Memory B cell (primary cell): Measurements from ENCODE around the gene ZNF79.
A peak's percentile ranks its signal among the peaks of the same experiment; 100 is the strongest.
"Not testable (repeated sequence)": the region's sequence is repeated elsewhere in the genome, so short reads cannot be mapped to it uniquely, and the experiment has no call there.

ENCODE experiments used
- ATAC-seq: fragments of 150-1000 bp; cut with Tn5 transposase; 2 replicates; pipeline ENCODE4 v1.10.0; 2021; ENCODE audit warnings: low read depth, mild to moderate bottlenecking, moderate library complexity
- DNase-seq, 2 donors: peaks; one replicate each; pipeline ENCODE4 v3.0.0; 2022; ENCODE audit warnings: low spot score in 2 of 2
- H3K27ac Mint-ChIP-seq: one replicate; pipeline ENCODE4 v1.8.0; 2022; ENCODE audit warnings: mild to moderate bottlenecking, moderate library complexity, mixed read lengths
- H3K27me3 Mint-ChIP-seq: one replicate; pipeline ENCODE4 v1.8.0; 2022; ENCODE audit warnings: mixed read lengths
- H3K36me3 Mint-ChIP-seq: one replicate; pipeline ENCODE4 v1.8.0; 2022; ENCODE audit warnings: mild to moderate bottlenecking, mixed read lengths
- H3K4me1 Mint-ChIP-seq: one replicate; pipeline ENCODE4 v1.8.0; 2022; ENCODE audit warnings: mixed read lengths
- H3K4me3 Mint-ChIP-seq: one replicate; pipeline ENCODE4 v1.8.0; 2022; ENCODE audit warnings: mild to moderate bottlenecking, moderate library complexity, mixed read lengths
- H3K9me3 Mint-ChIP-seq: one replicate; pipeline ENCODE4 v1.8.0; 2022; ENCODE audit warnings: mixed read lengths

ZNF79 gene

GRCh38 chr9:127449332-127449966, 25.3 kb downstream of the ZNF79 start:
- H3K4me3 Mint-ChIP-seq, result peak overlapping the region; percentile 95
- peaks cover 26% of the 10 kb centered on the region for H3K36me3 Mint-ChIP-seq
- peak overlapping the region; percentile 93 for H3K27ac Mint-ChIP-seq
- peaks cover 25% of the 10 kb centered on the region for H3K4me1 Mint-ChIP-seq
- H3K9me3 Mint-ChIP-seq, result no peaks in the 10 kb centered on the region
- no peaks in the 10 kb centered on the region for H3K27me3 Mint-ChIP-seq
- ATAC-seq (no peak), DNase-seq (no peak)

GRCh38 chr9:127450243-127450760, 26.1 kb downstream of the ZNF79 start:
- peaks cover 20% of the 10 kb centered on the region for H3K36me3 Mint-ChIP-seq
- peak overlapping the region; percentile 93 for H3K27ac Mint-ChIP-seq
- H3K9me3 Mint-ChIP-seq, result no peaks in the 10 kb centered on the region
- ATAC-seq (peak; percentile 0), DNase-seq (peak in 1 of 2 donors; percentile 24)
- no peaks in the 10 kb centered on the region for H3K27me3 Mint-ChIP-seq
- H3K4me1 Mint-ChIP-seq, result peaks cover 26% of the 10 kb centered on the region
- H3K4me3 Mint-ChIP-seq, result peak overlapping the region; percentile 95

GRCh38 chr9:127450830-127451607, 26.8 kb downstream of the ZNF79 start, which contains the start of the genes LRSAM1 and RPL12:
Gene LRSAM1 (plus strand): TSS chr9:127451510. CDS start chr9:127454528, 3,018 bp downstream.
Gene RPL12 (minus strand): TSS chr9:127451406. CDS start chr9:127451317, 89 bp downstream.
- peak within 1 kb of the TSS; percentile 93 for H3K27ac Mint-ChIP-seq
- H3K36me3 Mint-ChIP-seq, result peaks cover 25% of the 10 kb centered on the region
- no peaks in the 10 kb centered on the region for H3K27me3 Mint-ChIP-seq
- H3K4me1 Mint-ChIP-seq, result peaks cover 33% of the 10 kb centered on the region
- H3K9me3 Mint-ChIP-seq, result no peaks in the 10 kb centered on the region
- DNase-seq (peak; percentile 100), ATAC-seq (peak; percentile 77)
- peak within 1 kb of the TSS; percentile 95 for H3K4me3 Mint-ChIP-seq

DNA sequence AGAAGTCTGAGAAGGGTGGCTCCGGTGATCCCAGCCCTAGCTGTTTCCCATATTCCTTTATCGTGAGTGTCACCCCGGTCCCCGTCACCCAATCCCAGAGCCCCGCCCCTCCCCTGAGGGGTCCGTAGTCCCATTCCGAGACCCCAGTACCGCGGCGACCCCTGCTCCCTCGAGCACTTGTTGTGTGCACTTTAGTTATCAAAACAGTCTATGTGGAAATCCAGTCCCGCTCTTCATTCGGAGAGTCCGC, 27.4 kb downstream of the ZNF79 start:
- H3K27me3 Mint-ChIP-seq, result no peaks in the 10 kb centered on the region
- H3K27ac Mint-ChIP-seq, result peak overlapping the region; percentile 93
- H3K9me3 Mint-ChIP-seq, result no peaks in the 10 kb centered on the region
- peaks cover 23% of the 10 kb centered on the region for H3K36me3 Mint-ChIP-seq
- DNase-seq (no peak), ATAC-seq (no peak)
- H3K4me3 Mint-ChIP-seq, result peak overlapping the region; percentile 95
- H3K4me1 Mint-ChIP-seq, result peaks cover 33% of the 10 kb centered on the region

- Mint-ChIP-seq H3K9me3 (no peaks in the 10 kb centered on the region), H3K36me3 (peaks cover 20% of the 10 kb centered on the region), H3K27ac (peak overlapping the region; percentile 93), H3K4me1 (peaks cover 33% of the 10 kb centered on the region), H3K27me3 (no peaks in the 10 kb centered on the region), H3K4me3 (peak overlapping the region; percentile 95)
- DNase-seq, result peak; percentile 21 to 30
- ATAC-seq, result no peak
Measured at GRCh38 chr9:127451858-127452656, 27.9 kb downstream of the ZNF79 start.

GRCh38 chr9:127452691-127453090, 28.5 kb downstream of the ZNF79 start:
- peaks cover 21% of the 10 kb centered on the region for H3K36me3 Mint-ChIP-seq
- no peaks in the 10 kb centered on the region for H3K27me3 Mint-ChIP-seq
- peak overlapping the region; percentile 50 for H3K4me3 Mint-ChIP-seq
- H3K27ac Mint-ChIP-seq, result no peak overlapping the region
- DNase-seq, result no peak
- ATAC-seq, result no peak
- peaks cover 33% of the 10 kb centered on the region for H3K4me1 Mint-ChIP-seq
- H3K9me3 Mint-ChIP-seq, result no peaks in the 10 kb centered on the region

DNA sequence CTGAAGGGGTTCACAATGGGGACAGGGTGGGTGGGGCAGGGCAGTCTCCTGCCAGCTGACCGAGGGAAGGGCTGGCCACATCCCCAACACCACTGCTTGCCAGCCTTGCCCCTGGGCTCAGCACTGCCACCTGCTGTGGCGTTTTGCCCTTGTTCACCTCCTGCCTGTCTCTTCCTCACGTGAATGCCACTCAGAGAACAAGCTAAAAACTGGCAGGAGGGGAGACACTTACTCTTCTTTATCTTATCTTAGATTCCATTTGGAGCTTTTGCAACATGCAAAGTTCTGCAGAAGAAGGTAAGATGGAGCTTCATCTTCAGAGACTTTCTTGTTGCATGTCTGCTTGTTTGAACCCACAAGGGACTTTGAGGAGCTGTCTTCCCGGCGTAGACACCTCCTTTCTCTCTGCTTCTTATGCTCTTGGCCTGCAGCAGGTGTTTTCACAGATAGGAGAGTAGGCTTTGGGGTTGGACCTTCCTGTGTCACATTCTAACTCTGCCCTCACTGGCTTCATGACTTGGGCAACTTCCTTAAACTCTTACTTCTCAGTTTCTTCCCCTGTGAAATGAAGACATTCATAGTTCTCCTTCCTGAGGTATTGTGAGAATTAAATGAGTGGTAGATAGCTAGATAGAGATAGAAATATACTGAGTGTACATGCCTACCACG, 31.3 kb downstream of the ZNF79 start:
- Mint-ChIP-seq H3K9me3 (no peaks in the 10 kb centered on the region), H3K36me3 (peaks cover 10% of the 10 kb centered on the region), H3K4me3 (peak overlapping the region; percentile 32), H3K27ac (peak overlapping the region; percentile 79), H3K4me1 (peaks cover 19% of the 10 kb centered on the region), H3K27me3 (no peaks in the 10 kb centered on the region)
- DNase-seq, result peak in 1 of 2 donors; percentile 27
- peak; percentile 21 for ATAC-seq

GRCh38 chr9:127457191-127457878, 33.2 kb downstream of the ZNF79 start:
- Mint-ChIP-seq H3K27me3 (no peaks in the 10 kb centered on the region), H3K4me3 (no peak overlapping the region), H3K27ac (no peak overlapping the region), H3K9me3 (no peaks in the 10 kb centered on the region), H3K4me1 (peaks cover 11% of the 10 kb centered on the region), H3K36me3 (peaks cover 16% of the 10 kb centered on the region)
- no peak for DNase-seq
- ATAC-seq, result no peak

- Mint-ChIP-seq H3K27me3 (no peaks in the 10 kb centered on the region), H3K27ac (no peak overlapping the region), H3K4me1 (peaks cover 8% of the 10 kb centered on the region), H3K9me3 (no peaks in the 10 kb centered on the region), H3K4me3 (no peak overlapping the region), H3K36me3 (peaks cover 26% of the 10 kb centered on the region)
- ATAC-seq, result no peak
- no peak for DNase-seq
Measured at GRCh38 chr9:127458921-127459320, 34.7 kb downstream of the ZNF79 start.

DNA sequence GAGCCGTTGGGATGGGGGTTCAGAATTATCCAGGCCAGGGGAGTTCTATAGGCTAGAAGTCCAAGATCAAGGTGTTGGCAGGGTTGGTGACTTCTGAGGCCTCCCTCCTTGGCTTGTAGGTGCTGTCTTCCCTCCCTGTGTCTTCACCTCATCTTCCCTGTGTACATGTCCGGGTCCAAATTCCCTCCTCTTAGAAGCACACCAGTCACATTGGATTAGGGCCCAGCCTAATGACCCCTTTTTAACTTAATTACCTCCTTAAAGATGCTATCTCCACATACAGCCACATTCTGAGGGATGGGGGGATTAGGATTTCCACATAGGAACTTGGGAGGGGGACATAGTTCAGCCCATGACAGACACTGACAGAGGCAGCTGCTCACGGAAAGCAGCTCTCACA, 39.2 kb downstream of the ZNF79 start:
- Mint-ChIP-seq H3K4me1 (no peaks in the 10 kb centered on the region), H3K27me3 (no peaks in the 10 kb centered on the region)

GRCh38 chr9:127463911-127464310, 39.7 kb downstream of the ZNF79 start:
- no peak for ATAC-seq
- Mint-ChIP-seq H3K4me1 (no peaks in the 10 kb centered on the region), H3K4me3 (no peak overlapping the region), H3K27ac (no peak overlapping the region), H3K9me3 (no peaks in the 10 kb centered on the region), H3K36me3 (peaks cover 27% of the 10 kb centered on the region), H3K27me3 (no peaks in the 10 kb centered on the region)
- DNase-seq, result no peak

More for the DNA sequence above, 39.2 kb downstream of the ZNF79 start:
- no peaks in the 10 kb centered on the region for H3K9me3 Mint-ChIP-seq
- no peak for ATAC-seq
- peaks cover 27% of the 10 kb centered on the region for H3K36me3 Mint-ChIP-seq
- DNase-seq, result no peak
- H3K4me3 Mint-ChIP-seq, result no peak overlapping the region
- H3K27ac Mint-ChIP-seq, result no peak overlapping the region

DNA sequence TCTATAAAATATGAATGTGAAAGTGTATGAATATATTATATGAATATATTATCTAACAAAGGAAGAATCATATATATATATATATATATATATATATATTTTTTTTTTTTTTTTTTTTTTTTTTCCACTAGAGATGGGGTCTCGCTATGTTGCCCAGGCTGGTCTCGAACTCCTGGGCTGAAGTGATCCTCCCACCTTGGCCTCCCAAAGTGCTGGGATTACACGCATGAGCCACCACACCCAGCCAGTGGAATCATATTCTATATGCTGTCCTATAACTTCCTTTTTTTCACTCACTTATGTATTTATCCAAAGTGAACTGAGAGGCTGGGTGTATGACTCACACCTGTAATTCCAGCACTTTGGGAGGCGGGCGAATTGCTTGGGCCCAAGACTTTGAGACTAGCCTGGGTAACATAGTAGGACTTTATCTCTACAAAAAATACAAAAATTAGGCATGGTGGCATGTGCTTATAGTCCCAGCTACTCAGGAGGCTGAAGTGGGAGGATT, 42.3 kb downstream of the ZNF79 start:
- not testable (repeated sequence) for ATAC-seq, H3K9me3 Mint-ChIP-seq, DNase-seq, H3K4me1 Mint-ChIP-seq, H3K27ac Mint-ChIP-seq, H3K4me3 Mint-ChIP-seq, H3K27me3 Mint-ChIP-seq
- H3K36me3 Mint-ChIP-seq, result peaks cover 27% of the 10 kb centered on the region

GRCh38 chr9:127467621-127468020, 43.4 kb downstream of the ZNF79 start:
- Mint-ChIP-seq H3K4me1 (no peaks in the 10 kb centered on the region), H3K27ac (no peak overlapping the region), H3K36me3 (peaks cover 19% of the 10 kb centered on the region), H3K4me3 (no peak overlapping the region), H3K27me3 (no peaks in the 10 kb centered on the region), H3K9me3 (no peaks in the 10 kb centered on the region)
- DNase-seq (no peak), ATAC-seq (no peak)
